HG02943 (cell line): Measurements from ENCODE around the gene SLC35B1.

Experiments
- ATAC-seq: cut with Tn5 transposase; IDR thresholded peaks from one replicate; pipeline ENCODE4 v1.9.1; 2021; ENCODE audit warnings: mild to moderate bottlenecking, low read depth, moderate library complexity; ENCODE audit not compliant: unreplicated experiment

The SLC35B1 gene

DNA sequence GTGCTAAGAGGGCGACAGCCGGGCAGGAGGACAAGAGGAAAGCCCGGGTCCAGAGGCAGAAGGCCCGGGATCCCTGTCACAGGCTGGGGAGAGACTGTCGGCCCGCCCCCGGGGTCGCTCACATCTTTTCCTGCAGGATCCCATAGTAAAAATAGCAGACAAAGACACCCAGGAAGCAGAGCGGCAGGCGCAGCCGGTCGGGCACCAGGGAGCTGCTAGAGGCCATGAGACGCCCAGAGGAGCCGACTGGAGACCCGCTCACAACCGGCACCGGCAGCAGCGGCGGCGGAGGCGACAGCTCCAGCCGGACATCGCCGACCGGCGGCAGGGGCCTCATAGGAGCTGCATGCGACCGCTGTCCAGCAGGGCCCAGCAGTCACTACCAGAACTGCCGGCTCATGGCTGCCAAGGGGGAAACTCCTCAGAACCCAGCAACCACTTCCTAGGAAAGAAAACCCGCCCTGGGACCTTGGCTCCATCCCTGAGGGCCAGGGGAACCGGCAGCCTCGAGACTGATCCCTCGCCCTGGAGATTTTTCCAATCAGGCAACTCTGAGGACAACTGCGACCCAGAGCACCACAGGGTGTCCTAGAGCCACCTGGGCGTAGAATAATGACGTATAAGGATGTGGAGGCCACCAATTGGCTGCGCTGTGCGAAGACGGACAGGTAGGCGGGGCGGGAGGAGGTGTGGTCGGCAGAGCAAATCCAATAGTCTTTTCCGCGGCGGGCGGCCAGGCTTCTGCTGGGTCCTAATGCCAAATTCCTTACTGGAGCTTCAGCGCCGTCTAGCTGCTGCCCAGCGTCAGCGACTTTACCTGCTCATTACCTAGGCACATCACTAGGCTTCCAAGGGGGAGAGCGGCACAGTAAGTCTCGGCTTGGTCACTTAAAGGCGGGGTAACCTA is at the start of gene SLC35B1:
SLC35B1 (minus strand) TSS at position 357 of the 907 bp plus-strand sequence; CDS start at position 226, 131 bp downstream.
- peak; percentile 87 for ATAC-seq

DNA sequence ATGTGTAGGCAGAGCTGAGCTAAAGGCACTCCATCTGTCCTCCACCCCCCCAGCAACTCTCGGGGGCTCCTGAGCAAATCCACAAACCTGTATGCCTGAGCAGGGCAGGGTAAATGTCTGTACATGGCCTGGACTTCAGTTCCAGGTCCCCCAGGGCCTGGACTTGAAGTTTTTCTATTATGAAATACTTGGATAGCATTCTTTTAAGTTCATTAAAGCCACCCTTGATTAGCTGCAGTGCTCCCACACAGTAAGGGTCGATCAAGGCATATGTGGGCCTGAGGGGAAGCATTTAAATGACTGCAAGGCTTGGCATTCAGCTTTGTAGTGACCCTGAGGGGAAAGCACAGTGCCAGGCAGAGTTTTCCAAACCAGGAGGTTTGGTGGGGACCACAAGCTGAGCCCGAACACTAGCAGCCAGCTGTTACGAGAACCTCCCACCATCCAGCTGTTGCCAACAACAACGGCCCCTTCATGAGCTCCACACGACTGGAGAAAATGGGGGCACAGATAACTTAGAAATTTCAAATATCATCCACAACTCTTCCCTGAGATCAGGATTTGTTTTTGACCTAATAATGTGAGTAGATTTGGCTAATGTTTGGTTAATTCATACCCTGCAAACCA is 49.5 kb upstream of the SLC35B1 start:
- no peak for ATAC-seq

DNA sequence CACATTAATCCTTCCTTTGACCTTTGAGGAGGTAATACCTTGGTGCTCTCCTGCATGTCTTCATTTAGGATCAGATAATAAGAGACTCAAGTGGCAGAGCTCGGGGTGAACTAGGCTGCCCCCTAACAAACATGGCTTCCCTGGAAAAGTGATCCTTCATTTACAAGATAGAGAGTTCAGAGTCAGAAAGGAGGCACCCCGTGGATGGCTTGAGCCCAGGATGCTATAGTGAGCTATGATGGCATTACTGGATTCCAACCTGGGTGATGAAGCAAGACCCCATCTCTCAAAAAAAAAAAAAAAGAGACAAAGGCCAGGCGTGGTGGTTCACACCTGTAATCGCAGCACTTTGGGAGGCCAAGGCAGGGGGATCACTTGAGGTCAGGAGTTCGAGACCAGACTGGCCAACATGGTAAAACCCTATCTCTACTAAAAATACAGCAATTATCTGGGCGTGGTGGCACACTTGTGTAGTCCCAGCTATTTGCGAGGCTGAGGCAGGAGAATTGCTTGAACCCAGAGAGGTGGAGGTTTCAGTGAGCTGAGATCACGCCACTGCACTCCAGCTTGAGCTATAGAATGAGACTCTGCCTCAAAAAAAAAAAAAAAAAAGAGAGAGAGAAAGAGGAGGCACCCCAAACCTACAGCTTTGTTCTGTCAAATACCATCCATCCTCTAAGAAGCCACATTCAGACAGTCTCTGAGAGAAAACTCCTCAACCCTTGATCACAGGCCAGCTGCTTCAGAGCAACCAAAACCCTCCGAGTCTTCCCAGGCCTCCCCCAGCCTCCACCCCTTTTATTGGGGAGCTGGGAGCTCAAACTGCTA is 48.8 kb upstream of the SLC35B1 start:
- ATAC-seq: no peak

- ATAC-seq: no peak
These were observed 48.0 kb upstream of the SLC35B1 start for GRCh38 chr17:49755663-49756283.

DNA sequence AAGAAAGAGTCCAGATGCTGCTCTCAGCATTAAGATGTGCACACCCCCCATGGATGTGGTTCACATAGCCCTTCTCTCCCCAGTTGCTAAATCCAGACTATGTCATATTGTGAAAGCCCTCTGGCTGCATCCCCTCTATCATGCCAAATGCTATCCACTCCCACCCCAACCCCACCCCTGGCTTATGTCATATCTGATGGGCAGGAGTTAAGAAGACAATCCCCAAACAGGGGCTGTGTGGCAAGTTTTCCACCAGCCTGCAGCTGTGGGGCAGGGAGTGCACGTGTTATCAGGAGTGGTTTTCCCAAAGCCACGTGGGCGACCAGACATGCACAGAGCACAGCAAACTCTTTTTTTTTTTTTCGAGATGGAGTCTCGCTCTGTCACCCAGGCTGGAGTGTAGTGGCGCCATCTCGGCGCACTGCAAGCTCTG is 46.2 kb upstream of the SLC35B1 start:
- ATAC-seq: no peak

DNA sequence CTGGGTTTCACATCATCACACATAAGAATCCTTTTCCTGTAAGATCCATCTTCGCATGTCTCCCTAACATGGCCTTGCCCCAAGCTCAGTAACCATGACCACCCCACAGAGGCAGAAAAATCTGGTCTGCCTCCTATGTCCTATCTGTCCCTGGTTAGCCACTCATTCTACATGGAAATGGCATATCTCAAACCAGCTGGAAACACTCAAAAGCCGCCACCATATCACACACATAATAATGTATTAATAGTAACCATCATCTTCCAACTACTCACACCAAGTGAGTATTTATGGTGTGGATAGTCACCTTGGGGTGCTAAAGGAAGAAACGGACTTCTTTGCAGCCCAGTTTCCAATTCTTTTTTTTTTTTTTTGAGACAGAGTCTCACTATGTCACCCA is 44.7 kb upstream of the SLC35B1 start:
- no peak for ATAC-seq

- no peak for ATAC-seq
These were observed 42.0 kb upstream of the SLC35B1 start for GRCh38 chr17:49749730-49750129.

DNA sequence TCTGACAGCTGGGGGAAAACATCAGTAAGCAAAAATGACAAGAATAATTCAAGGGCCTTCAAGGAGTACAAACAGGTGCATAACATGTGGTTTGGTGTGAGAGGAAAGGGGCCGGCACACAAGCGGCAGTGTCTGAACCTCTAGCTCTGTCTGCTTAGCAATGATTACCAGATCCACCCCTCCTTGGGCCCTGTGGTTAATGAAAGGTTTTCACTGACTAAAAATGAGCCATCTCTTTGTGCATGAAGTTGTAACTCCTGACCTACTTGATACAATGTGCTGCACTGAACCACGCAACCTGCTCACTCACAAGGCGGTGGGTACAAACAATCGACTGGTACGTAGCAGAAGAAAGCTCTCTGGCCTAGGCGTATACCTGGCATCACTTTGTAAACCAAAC is 41.0 kb upstream of the SLC35B1 start:
- peak; percentile 67 for ATAC-seq

- ATAC-seq: no peak
These were observed 40.5 kb upstream of the SLC35B1 start for GRCh38 chr17:49748223-49748622.

DNA sequence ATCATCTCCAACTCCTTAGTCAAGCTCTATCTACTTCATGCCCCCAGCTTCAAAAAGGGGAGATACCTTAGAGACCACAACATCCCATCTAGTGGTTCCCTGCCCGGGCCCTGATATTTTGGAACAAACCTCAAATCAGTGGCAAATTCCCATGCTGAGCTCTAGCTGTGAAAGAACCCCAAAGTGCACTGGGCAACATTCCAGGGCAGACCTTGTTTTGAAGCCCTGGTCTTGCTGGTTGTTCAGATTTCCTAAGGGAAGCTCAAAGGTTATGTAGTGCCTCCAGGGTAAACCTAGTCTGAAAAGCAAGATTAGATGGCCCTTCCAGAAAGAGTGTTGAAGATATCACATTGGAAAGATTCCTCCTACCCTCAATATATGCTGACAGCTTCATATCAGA is 39.9 kb upstream of the SLC35B1 start:
- no peak for ATAC-seq

GRCh38 chr17:49746791-49747490 is 39.2 kb upstream of the SLC35B1 start:
- peak; percentile 50 for ATAC-seq

DNA sequence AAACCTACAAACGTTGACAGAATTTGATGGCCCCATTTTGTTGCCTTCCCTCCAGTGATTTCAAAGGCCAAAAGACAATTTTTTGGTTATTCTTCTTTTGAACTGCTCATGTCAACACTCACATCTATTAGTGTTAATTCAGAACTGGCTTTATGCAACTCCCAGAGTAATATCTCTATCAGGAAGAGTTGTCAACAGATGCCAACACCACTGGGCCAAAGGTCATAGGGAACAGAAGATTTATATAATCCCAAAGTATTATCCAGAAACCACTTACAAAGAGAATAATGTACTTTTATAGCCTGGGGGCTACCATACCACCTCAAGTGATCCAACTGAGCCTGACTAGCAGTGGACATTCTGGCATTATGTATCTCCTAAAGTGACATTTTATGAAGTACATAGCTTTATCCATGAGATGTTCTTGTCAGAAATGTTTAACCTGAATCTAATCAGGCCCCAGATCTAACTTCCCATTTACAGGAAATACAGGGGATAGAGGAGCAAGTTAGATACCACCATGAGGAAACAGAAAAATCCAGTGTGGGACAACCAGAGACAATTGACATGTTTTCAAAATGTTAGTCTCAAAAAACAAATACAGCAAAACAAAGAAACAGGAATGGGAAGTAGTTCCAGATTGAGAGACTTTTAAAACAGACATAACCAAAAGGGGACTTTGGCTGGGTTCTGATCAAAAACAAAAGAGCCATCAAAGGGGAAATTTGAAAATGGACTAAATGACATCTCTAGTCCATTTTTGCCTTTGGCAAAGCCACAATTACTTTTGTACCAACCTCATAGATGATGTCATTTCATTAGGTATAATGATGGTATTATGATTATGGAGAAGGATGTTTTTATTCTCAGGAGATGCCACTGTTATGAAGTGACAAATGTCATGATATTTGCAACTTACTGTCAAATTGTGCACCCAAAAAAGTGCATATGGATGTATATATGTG is 37.7 kb upstream of the SLC35B1 start:
- ATAC-seq: no peak

- ATAC-seq: no peak
These were observed 34.4 kb upstream of the SLC35B1 start for GRCh38 chr17:49742166-49742638.

- ATAC-seq: no peak
These were observed 33.9 kb upstream of the SLC35B1 start for GRCh38 chr17:49741692-49742076.

DNA sequence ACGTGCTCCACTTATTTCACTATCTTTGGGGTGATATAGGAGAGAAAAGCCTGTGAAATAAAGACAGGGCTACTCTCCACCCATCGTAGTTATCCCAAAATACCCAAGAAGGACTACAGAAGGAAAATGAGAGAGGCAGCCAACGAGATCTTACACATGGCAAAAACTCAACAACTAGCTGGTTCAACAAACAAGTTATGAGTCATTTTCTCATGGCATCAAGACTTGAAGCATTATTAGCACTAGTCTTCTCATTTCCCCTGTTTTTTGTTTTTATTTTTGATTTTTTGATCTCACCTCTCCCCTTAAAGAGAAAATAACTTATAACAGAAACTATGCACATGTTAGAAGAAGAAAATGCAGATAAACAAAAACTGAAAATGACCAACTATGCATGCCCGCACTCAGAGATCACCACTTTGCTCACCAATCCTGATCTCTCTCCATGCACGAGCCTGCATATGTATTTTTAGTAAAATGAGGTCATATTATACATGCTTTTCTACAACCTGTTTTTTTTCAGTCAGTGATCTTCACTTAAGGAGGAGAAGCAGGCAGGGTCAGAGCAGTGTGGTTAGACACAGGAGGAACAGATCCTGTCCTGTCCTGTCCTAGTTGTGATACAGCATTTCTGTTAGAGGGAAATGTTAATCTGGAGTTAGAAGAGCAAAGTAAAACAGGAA is 33.4 kb upstream of the SLC35B1 start:
- ATAC-seq: no peak

DNA sequence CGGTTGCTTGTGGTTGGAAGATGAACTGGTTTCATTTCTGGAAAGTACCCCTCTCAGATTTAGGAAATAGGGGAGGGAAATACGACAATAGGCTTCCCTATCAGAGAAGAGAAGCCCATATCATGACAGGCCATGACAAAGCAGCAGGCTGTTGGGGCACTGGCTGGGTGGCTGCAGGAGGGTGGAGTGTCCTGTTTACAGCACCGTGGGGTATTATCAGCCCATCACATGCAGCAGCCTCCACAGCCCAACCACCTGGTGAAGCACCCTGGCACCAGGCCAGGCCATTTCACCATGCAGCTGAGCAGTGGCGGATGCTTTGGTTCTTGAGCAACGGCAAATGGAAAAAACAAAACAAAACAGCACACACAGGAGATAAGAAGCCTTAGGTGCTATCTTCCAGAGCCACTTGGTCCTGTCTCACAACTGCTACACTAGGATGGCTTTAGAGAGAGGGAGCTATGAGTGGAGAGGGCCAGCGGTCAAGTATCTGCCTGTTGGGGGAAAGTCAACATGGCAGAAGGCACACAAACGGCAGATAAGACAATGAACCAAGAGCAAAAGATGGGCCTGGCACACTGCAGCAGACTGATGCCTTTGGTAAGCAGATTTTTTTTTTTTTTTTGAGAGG is 32.0 kb upstream of the SLC35B1 start:
- ATAC-seq: peak; percentile 68

DNA sequence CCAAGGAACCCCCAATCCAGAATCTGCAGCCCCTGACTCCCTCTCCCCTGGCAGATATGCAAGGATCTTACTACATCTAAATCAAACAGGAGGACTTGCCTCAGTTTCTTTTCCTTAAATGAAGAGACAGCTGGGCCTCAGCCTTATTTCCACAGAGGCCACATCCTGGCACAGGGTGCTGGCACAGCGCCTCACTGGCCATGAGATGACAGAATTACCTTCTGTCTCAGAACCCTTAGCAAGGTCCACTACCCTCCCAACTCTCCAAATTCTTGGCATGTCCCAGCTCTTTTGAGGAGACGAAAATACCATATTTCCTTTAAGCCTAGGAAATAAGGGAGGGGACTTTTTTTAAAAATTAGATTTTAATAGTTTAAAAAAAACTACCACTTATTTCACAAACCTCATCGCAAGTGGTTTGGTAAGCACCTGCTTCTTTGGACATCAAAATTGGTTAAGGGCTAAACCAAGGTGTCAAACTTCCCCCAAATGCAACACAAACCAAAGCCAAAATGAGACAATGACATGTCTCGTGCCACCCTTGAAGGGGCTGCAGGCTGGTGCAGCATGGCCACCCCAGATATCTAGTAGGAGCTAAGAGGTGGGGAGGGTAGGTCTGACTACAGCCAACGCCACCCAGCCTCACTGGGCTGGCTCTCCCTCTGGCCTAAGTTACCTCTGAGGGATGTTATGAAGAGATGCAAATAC is 30.8 kb upstream of the SLC35B1 start:
- ATAC-seq: no peak
